GM12878 (cell line): ENCODE results near the gene ANKS1A.

Experiments used
- CTCF ChIP-seq, 3 experiments: IDR thresholded peaks in 2 of 3; conservative IDR thresholded peaks in 1 of 3; 2 replicates each; pipeline ENCODE4 v1.5.1; 2011; ENCODE audit warnings: low read depth in 3 of 3, low read length in 3 of 3, mild to moderate bottlenecking in 3 of 3, control low read depth in 2 of 3, moderate library complexity in 2 of 3, inconsistent platforms in 1 of 3, mixed read lengths in 1 of 3; ENCODE audit not compliant: control insufficient read depth in 2 of 3, insufficient read depth in 1 of 3; ENCODE audit errors: extremely low read depth in 1 of 3
- ELK1 ChIP-seq: IDR thresholded peaks from 2 replicates; pipeline ENCODE4 v1.6.1; 2012; ENCODE audit warnings: low read depth, low read length, improper control_type of control experiment
- EP300 ChIP-seq, 2 experiments: fragments of 150-350 bp in 1 of 2; IDR thresholded peaks; 2 replicates each; pipeline ENCODE4 v1.6.1; 2011 to 2012; ENCODE audit warnings: low read depth in 2 of 2, low read length in 2 of 2, borderline replicate concordance in 1 of 2, improper control_type of control experiment in 1 of 2, inconsistent platforms in 1 of 2; ENCODE audit not compliant: control insufficient read depth in 1 of 2
- MXI1 ChIP-seq: fragments of 150-350 bp; IDR thresholded peaks from 2 replicates; pipeline ENCODE4 v1.6.1; 2011; ENCODE audit warnings: low read depth, mild to moderate bottlenecking, inconsistent platforms, low read length, improper control_type of control experiment
- PBX3 ChIP-seq: IDR thresholded peaks from 2 replicates; pipeline ENCODE4 v1.6.1; 2011; ENCODE audit warnings: mild to moderate bottlenecking, low read depth, low read length, moderate library complexity; ENCODE audit not compliant: insufficient replicate concordance
- POLR2AphosphoS5 ChIP-seq: IDR thresholded peaks from 2 replicates; pipeline ENCODE4 v1.6.1; 2011; ENCODE audit warnings: mild to moderate bottlenecking, low read length, inconsistent platforms
- RB1 ChIP-seq: fragments of 450-650 bp; formaldehyde crosslinking; IDR thresholded peaks from 2 replicates; pipeline ENCODE4 v1.6.1; 2017; ENCODE audit warnings: mild to moderate bottlenecking, borderline replicate concordance
- RELA ChIP-seq: fragments of 450-650 bp; IDR thresholded peaks from 2 replicates; pipeline ENCODE4 v1.8.0; 2014; ENCODE audit warnings: borderline replicate concordance; ENCODE audit not compliant: partially characterized antibody
- SPI1 ChIP-seq: IDR thresholded peaks from 2 replicates; pipeline ENCODE4 v1.6.1; 2011; ENCODE audit warnings: low read depth, mild to moderate bottlenecking, low read length, moderate library complexity, borderline replicate concordance; ENCODE audit not compliant: insufficient read depth
- SUZ12 ChIP-seq: fragments of 200-600 bp; sonication (generic); IDR thresholded peaks from one replicate; pipeline ENCODE4 v1.6.1; 2018; ENCODE audit warnings: antibody characterized with exemption, mild to moderate bottlenecking; ENCODE audit not compliant: unreplicated experiment
- TBL1XR1 ChIP-seq: IDR thresholded peaks from 2 replicates; pipeline ENCODE4 v1.6.1; 2012; ENCODE audit warnings: low read depth, low read length, improper control_type of control experiment

- TF ChIP-seq RB1: no peak
- no peak for TF ChIP-seq TBL1XR1
- no peak for TF ChIP-seq PBX3
- TF ChIP-seq CTCF (IDR thresholded peaks at IDR 0.05 in 2 of 3, conservative IDR thresholded peaks at IDR 0.05 in 1 of 3; ENCODE audit: control insufficient read depth in 2 of 3, extremely low read depth in 1 of 3, insufficient read depth in 1 of 3, low read depth in 3 of 3, low read length in 3 of 3): no peak
- no peak for TF ChIP-seq EP300 (IDR thresholded peaks at IDR 0.05; ENCODE audit: borderline replicate concordance in 1 of 2, control insufficient read depth in 1 of 2, low read depth in 2 of 2, low read length in 2 of 2)
- TF ChIP-seq RELA: no peak
- no peak for TF ChIP-seq POLR2AphosphoS5
- TF ChIP-seq SUZ12: no peak
- no peak for TF ChIP-seq MXI1
- no peak for TF ChIP-seq ELK1
- no peak for TF ChIP-seq SPI1
Measured at GRCh38 chr6:35069262-35069661, 180.2 kb downstream of the ANKS1A start.
